ENCODE results near the gene HEPACAM.
A peak's percentile ranks its signal among the peaks of the same experiment; 100 is the strongest.
"Not testable (repeated sequence)": the region's sequence is repeated elsewhere in the genome, so short reads cannot be mapped to it uniquely, and the experiment has no call there.

The HEPACAM gene

GRCh38 chr11:124935548-124936514 is at the start of gene HEPACAM:
TSS of gene HEPACAM (minus strand) at chr11:124936047. CDS start at chr11:124936006, 41 bp downstream.
- no peak for TF ChIP-seq ZNF274 (IDR thresholded peaks at IDR 0.05; ENCODE audit: low read depth, low read length)
- H3K4me3 ChIP-seq (ENCODE audit: low read length) = no peak within 1 kb of the TSS

GRCh38 chr11:124984512-124984854 is 48.6 kb upstream of the HEPACAM start:
- TF ChIP-seq ZNF274 (IDR thresholded peaks at IDR 0.05; ENCODE audit: low read depth, low read length) = no peak
- H3K4me3 ChIP-seq (ENCODE audit: low read length) = no peak overlapping the region

- no peak overlapping the region for H3K4me3 ChIP-seq (ENCODE audit: low read length)
- no peak for TF ChIP-seq ZNF274 (IDR thresholded peaks at IDR 0.05; ENCODE audit: low read depth, low read length)
Measured at GRCh38 chr11:124983674-124984511, 48.0 kb upstream of the HEPACAM start.

GRCh38 chr11:124982043-124982442 is 46.2 kb upstream of the HEPACAM start:
- TF ChIP-seq ZNF274 (IDR thresholded peaks at IDR 0.05; ENCODE audit: low read depth, low read length) = no peak
- no peak overlapping the region for H3K4me3 ChIP-seq (ENCODE audit: low read length)

GRCh38 chr11:124978316-124978715 is 42.5 kb upstream of the HEPACAM start:
- H3K4me3 ChIP-seq (ENCODE audit: low read length) = no peak overlapping the region
- no peak for TF ChIP-seq ZNF274 (IDR thresholded peaks at IDR 0.05; ENCODE audit: low read depth, low read length)

GRCh38 chr11:124977006-124977405 is 41.2 kb upstream of the HEPACAM start:
- no peak overlapping the region for H3K4me3 ChIP-seq (ENCODE audit: low read length)
- TF ChIP-seq ZNF274 (IDR thresholded peaks at IDR 0.05; ENCODE audit: low read depth, low read length) = no peak

GRCh38 chr11:124976531-124976930 is 40.7 kb upstream of the HEPACAM start:
- no peak for TF ChIP-seq ZNF274 (IDR thresholded peaks at IDR 0.05; ENCODE audit: low read depth, low read length)

GRCh38 chr11:124971810-124972209 is 36.0 kb upstream of the HEPACAM start:
- no peak for TF ChIP-seq ZNF274 (IDR thresholded peaks at IDR 0.05; ENCODE audit: low read depth, low read length)
- H3K4me3 ChIP-seq (ENCODE audit: low read length) = no peak overlapping the region

More at GRCh38 chr11:124976531-124976930, 40.7 kb upstream of the HEPACAM start:
- no peak overlapping the region for H3K4me3 ChIP-seq (ENCODE audit: low read length)

- H3K4me3 ChIP-seq (ENCODE audit: low read length) = no peak overlapping the region
- no peak for TF ChIP-seq ZNF274 (IDR thresholded peaks at IDR 0.05; ENCODE audit: low read depth, low read length)
Measured at GRCh38 chr11:124970925-124971324, 35.1 kb upstream of the HEPACAM start.

GRCh38 chr11:124968197-124968596 is 32.4 kb upstream of the HEPACAM start:
- not testable (repeated sequence) for H3K4me3 ChIP-seq (ENCODE audit: low read length)

- no peak for TF ChIP-seq ZNF274 (IDR thresholded peaks at IDR 0.05; ENCODE audit: low read depth, low read length)
- H3K4me3 ChIP-seq (ENCODE audit: low read length) = no peak overlapping the region
Measured at GRCh38 chr11:124961972-124962609, 26.2 kb upstream of the HEPACAM start.

- no peak for TF ChIP-seq ZNF274 (IDR thresholded peaks at IDR 0.05; ENCODE audit: low read depth, low read length)
- no peak overlapping the region for H3K4me3 ChIP-seq (ENCODE audit: low read length)
Measured at GRCh38 chr11:124955035-124955434, 19.2 kb upstream of the HEPACAM start.

GRCh38 chr11:124954590-124954955 is 18.7 kb upstream of the HEPACAM start:
- TF ChIP-seq ZNF274 (IDR thresholded peaks at IDR 0.05; ENCODE audit: low read depth, low read length) = no peak
- H3K4me3 ChIP-seq (ENCODE audit: low read length) = peak overlapping the region; percentile 91

Data from GM08714 (cell line).